Stimulated activated CD8-positive, alpha-beta memory T cell treated with anti-CD3 and anti-CD28 coated beads, Interleukin-2, amount 100 ng/mL, for 48 hours (primary cell): ENCODE measurements around the gene GALNT17.

ENCODE experiments used
- DNase-seq, 2 donors: peaks; one replicate each; pipeline ENCODE4 v3.0.0-alpha.2; 2020; ENCODE audit warnings: low read depth in 2 of 2

The GALNT17 gene

GRCh38 chr7:71342202-71342601 lies 210.3 kb downstream of the GALNT17 start:
- no peak for DNase-seq

GRCh38 chr7:71343039-71343438 lies 211.1 kb downstream of the GALNT17 start:
- no peak for DNase-seq

DNA sequence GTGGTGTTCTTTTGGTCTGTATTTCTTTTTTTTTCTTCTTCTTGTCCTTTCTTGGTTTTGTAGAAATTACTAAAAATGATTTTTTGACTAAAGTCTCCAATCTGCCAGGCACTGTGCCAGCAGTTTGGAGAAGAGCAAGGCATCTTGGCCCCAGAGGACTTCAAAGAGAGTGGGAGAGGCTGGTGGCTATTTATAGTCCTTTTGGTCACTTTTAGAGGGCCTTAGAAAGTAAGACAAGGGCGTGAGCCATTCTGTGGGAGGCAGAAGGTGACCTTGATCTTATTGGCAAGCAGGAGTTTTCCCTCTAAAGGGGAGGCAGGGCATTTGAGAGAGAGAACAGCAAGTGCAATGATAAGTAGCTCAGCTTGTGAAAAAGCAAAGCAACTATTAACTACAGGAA lies 211.9 kb downstream of the GALNT17 start:
- no peak for DNase-seq

GRCh38 chr7:71345117-71345884 lies 213.4 kb downstream of the GALNT17 start:
- DNase-seq = no peak

GRCh38 chr7:71348821-71349681 lies 217.1 kb downstream of the GALNT17 start:
- DNase-seq = no peak

DNA sequence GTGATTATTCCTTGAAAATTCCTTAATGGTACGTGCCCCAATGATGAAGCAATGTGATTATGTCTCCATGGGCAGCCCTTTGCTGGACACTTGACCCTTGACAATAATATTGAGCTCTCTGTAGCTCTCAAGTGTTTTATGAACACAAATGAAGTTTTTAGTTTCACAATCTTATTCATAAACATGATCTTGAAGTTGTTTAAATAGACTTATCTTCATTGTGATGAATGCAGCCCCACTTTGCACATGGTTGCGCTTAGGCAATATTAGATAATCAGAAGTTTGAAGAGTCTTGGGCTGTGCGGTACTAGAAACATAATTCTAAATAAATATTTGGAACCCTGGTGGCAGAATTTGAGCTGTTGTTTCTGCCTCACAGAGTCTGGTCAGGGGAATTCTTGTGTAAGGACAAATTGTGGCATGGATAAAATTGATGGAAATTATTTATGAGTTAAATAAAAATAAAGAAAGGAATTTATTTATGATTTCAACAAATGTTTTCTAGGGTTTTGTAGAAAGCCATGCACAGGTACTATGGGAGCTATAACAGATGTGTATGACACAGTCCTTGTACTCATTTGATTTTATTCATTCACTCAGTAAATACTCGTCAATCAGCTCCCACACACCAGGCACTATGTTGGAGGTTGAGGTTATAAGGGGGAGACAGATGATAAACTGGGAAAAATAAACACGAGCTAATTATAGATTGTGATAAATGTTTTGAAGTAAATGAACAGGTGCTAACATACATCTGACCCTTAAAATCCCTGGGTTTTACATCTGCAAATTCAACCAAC lies 217.9 kb downstream of the GALNT17 start:
- DNase-seq = no peak

- DNase-seq = no peak
Measured at GRCh38 chr7:71350680-71351079, 218.7 kb downstream of the GALNT17 start.

- no peak for DNase-seq
Measured at GRCh38 chr7:71354716-71355115, 222.8 kb downstream of the GALNT17 start.

GRCh38 chr7:71361451-71362032 lies 229.6 kb downstream of the GALNT17 start:
- no peak for DNase-seq

- no peak for DNase-seq
Measured at GRCh38 chr7:71362240-71362639, 230.3 kb downstream of the GALNT17 start.

GRCh38 chr7:71363223-71363622 lies 231.3 kb downstream of the GALNT17 start:
- no peak for DNase-seq

DNA sequence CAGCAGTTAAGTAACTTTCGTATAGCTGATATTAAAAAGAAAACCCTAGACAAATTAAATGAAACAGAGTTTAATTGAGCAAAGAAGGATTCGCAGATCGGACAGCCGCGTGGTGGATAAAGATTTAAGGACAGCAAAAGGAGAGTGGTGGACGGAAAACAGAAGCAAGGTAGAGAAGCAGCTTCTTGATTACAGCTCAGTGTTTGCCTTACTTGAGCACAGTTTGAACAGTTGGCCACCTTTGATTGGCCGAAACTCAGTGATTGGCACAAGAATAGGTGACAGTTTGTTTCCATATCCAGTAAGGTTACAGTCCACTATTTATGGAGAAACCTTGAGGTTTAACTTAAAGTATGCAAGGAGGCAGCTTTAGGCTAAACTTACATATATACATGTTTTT lies 231.7 kb downstream of the GALNT17 start:
- DNase-seq = no peak

DNA sequence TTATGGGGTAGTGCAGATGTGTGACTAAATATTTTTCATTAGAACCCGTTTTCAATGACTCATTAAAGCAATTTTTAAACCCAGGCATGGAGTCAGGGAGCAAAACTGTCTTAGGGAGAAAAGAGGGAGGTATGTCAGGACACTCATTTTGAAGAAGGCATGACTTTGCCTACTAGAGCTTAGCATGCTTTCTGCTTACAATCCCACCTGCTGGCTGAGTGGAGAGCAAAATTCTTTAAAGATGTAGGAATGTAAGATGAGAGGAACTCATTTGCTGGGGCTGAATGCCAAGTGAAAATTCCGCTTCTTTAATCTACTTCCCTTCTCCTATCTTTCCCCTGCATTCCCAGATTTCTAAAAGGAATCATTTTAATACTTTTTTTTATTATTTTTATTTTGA lies 232.6 kb downstream of the GALNT17 start:
- no peak for DNase-seq

- DNase-seq = no peak
Measured at GRCh38 chr7:71372991-71373390, 241.0 kb downstream of the GALNT17 start.

GRCh38 chr7:71377062-71377461 lies 245.1 kb downstream of the GALNT17 start:
- DNase-seq = no peak

- DNase-seq = no peak
Measured at GRCh38 chr7:71377469-71377868, 245.5 kb downstream of the GALNT17 start.

GRCh38 chr7:71384094-71384493 lies 252.2 kb downstream of the GALNT17 start:
- no peak for DNase-seq

DNA sequence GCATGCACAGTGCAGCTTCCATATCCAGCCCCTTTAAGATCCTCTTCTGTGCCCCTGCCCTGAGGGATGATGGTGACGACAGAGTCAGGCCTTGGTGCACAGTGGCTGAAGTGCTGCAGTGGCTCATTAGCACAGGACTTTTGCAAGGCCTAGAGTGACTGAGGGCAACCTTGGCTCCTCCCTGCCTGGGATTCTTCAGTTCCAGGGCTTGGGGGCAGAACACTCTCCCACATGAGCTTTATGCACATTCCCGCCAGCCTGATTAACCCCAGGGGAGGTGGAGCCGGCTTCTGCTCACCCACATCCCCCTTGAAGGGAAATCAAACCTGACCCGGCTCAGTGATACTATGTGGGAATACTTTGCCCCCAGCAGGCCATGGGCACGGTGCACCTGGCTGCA lies 253.4 kb downstream of the GALNT17 start:
- DNase-seq = no peak

DNA sequence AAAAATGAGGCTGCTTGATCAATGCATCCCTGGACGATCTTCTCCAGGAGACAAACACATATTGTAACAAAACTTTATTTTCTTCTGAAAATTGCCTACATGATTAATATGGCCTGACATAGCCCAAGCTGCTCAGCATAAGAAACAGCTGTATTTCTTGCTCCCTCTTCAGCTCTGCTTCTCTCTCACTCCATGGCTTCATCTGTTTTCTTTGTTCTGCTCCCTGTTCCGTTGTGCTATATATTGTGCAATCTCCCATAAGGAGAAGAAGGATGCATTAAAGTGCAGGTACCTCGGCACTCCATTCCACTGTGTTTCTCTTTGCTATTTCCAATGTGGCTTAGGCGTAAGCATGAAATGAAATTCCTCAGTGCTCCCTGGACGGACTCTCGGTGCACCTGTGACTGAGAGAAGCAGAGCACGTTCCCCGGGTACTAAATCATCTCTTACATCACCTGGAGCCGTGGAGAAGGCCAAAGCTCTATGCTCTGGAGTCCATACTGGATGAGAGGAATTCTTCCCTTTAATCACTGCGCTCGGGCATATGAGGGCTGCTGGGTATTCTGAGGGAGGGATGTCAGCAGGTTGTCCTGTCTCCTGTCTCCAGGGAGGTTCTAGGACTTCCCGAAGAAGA lies 254.3 kb downstream of the GALNT17 start:
- no peak for DNase-seq

- DNase-seq = no peak
Measured at GRCh38 chr7:71388181-71388580, 256.2 kb downstream of the GALNT17 start.

DNA sequence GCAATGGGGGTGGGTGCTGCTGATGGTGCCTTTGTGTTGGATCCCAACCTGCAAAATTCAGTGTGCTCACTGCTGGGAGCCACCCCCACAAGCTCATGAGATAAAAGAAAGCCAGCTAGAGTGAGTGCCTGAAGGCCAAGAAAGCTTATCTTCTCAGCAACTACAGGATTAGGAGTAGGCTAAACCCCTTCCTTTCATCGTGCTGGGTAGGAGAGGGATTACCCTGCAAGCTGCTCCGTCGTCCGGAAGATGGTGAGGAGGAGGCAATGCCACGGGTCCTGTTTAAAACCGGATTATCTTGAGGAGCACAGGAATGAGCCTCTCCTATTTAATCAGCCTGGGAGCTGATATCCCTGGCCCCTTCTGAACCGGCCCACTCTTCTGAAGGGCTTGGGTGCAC lies 258.0 kb downstream of the GALNT17 start:
- DNase-seq = no peak
